PC-9 (cell line): ENCODE results near the gene BCKDHA.

Experiments
- CTCF ChIP-seq: fragments of 200-600 bp; sonication (generic); conservative IDR thresholded peaks from 2 replicates; pipeline ENCODE4 v1.6.1; 2017; ENCODE audit warnings: mixed run types, antibody characterized with exemption, mild to moderate bottlenecking, moderate library complexity
- EZH2 ChIP-seq: fragments of 200-600 bp; sonication (generic); IDR thresholded peaks from 2 replicates; pipeline ENCODE4 v1.8.0; 2017; ENCODE audit warnings: antibody characterized with exemption, low read depth

DNA sequence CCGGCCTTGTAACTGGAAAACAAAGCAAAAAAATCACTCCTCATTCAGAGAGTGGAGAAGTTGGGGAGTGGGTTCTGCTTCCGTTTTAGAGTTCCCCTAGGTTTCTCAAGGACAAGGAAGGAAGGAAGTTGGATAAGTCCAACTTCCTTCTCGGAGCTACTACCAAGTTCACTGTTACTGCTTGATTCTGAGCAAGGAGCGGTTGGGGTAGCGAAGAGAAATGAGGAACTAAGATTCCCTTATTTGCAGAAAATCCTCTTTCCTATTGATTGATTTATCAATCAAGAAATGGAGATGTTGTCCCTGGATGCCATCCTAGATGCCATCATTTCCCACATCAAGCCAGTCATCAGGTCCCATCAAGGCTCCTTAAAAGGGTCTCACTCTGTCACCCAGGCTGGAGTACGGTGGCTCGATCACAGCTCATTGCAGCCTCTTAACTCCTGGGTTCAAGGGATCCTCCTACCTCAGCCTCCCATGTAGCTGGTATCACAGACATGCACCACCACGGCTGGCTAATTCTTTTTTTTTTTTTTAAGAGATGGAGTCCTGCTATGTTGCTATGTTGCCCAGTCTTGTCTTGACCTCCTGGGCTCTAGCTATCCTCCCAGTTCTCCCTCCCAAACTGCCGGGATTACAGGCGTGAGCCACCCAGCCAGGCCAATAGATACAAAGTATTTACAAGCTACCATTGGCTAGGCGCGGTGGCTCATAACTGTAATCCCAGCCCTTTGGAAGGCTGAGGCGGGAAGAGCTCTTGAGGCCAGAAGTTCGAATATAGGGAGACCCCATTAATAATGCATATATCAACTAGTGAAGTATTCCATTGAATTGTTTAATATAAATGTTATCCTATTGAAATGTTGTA lies 32.9 kb upstream of the BCKDHA start:
- TF ChIP-seq CTCF (no peak), EZH2 (no peak)
